Activated CD4-positive, alpha-beta T cell treated with anti-CD3 and anti-CD28 coated beads, Interleukin-2, amount 50 U/mL, for 4 hours (primary cell): ENCODE data around the gene DYSF.

Experiments
- DNase-seq, 2 experiments: peaks; one replicate each; pipeline ENCODE4 v3.0.0-alpha.2; 2020

Gene DYSF

GRCh38 chr2:71662665-71663394 lies 209.5 kb downstream of the DYSF start:
- no peak for DNase-seq

GRCh38 chr2:71664161-71664560 lies 210.8 kb downstream of the DYSF start:
- no peak for DNase-seq

DNA sequence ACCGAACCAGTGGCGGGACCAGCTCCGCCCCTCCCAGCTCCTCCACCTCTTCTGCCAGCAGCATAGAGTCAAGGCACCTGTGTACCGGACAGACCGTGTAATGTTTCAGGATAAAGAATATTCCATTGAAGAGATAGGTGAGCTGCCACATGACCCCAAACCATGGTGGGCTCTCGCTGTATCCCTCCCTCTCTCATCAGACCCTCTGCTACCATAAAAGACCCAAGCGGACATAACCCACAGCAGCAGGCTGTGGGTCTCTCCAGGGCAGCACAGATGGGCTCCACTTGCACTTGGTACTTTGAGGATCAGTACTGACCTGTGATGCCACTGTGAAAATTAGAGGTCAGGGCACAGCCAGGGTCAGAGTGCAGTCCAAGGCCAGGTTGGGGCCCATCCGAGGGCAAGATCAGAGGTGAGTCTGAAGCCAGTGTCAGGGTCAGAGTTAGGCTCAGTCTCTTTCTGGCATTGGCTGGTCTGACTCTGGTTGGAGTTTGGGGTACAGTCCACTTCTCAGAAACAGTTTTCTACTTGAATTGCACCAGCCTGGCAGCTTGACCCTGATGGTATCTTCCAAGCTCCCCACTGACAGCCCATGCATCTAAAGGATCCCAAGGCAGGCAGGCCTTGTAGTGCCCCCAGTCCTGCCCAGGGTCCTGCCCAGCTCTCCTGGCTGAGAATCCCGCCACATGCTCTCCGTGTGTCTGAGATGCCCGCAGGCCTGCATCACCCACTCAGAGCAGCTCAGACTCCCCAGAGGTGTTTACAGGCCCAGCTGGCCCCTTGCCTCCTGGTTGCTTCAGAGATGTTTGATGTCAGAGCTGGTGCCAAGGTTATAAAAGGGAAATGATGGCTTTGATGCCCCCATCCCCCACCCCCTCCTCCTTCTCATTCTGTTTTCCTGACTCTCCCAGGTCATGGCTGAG lies 212.1 kb downstream of the DYSF start:
- no peak for DNase-seq

GRCh38 chr2:71666094-71666474 lies 212.7 kb downstream of the DYSF start:
- no peak for DNase-seq

- DNase-seq, result no peak
Measured at GRCh38 chr2:71667256-71668182, 214.2 kb downstream of the DYSF start.

GRCh38 chr2:71668326-71669057 lies 215.1 kb downstream of the DYSF start:
- DNase-seq, result no peak

DNA sequence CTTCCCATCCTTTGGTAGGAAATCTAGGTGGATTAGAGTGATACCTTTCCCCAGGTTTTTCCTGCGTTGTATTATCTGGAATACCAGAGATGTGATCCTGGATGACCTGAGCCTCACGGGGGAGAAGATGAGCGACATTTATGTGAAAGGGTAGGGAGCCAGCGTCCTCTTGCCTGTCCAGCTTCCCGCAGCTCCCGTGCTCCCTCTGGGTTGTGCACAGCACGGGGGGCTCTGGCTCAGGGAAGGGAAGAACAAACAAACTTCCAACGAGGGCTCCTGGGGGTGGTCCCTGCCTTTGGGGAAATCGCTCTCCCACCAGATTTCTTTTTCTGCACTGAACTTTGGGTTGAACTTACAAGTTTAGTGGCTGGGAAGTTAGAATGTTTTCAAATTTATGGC lies 215.7 kb downstream of the DYSF start:
- DNase-seq, result no peak

DNA sequence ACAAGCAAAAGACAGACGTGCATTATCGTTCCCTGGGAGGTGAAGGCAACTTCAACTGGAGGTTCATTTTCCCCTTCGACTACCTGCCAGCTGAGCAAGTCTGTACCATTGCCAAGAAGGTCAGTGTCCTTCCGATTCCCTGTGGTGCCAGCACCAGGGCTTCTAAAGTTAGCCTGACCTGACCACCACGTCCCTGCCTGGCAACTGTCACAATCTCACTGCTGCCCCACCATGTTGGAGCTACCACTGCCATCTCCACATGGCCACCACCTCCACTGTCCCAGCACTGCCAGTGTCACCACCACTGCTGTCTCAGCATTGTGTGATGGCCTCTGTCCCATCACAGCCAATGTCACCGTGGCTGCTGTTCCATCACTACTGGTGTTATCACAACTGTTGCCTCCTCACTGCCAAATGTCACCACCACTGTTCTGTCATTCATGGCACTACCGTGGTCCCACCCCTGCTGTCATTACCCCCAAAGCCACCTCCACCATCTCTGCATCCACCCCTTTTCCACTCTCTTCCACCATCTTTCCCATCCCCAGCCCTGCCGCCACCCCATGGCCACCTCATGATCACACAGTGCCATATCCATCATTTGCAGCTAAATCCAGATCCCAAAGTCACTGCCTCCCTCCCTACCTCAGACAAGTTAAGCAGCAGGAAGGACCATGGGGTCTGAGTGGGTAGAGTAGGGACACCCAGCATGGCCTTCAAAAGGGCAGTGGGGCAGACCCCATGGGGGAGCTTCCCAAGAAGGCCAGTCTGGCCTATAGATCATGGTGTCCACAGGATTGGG lies 216.5 kb downstream of the DYSF start:
- DNase-seq, result no peak

DNA sequence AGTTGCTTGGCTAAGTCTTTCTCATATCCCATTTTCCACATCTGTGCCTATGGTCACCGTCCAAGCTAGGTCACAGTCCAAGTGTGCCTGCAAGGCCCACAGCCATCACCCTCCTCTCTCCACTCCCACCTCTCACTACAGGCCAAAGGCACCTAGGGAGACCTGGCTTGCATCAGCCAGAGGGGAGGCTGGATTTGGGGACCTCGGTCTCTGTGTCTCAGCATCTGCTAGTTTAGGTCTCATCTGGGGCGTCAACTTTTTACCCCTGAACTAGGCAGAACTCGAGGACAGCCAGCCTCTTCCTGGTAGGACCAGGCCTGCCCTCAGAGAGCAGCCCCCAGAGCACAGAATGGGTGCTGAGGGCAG lies 217.1 kb downstream of the DYSF start:
- DNase-seq, result no peak

DNA sequence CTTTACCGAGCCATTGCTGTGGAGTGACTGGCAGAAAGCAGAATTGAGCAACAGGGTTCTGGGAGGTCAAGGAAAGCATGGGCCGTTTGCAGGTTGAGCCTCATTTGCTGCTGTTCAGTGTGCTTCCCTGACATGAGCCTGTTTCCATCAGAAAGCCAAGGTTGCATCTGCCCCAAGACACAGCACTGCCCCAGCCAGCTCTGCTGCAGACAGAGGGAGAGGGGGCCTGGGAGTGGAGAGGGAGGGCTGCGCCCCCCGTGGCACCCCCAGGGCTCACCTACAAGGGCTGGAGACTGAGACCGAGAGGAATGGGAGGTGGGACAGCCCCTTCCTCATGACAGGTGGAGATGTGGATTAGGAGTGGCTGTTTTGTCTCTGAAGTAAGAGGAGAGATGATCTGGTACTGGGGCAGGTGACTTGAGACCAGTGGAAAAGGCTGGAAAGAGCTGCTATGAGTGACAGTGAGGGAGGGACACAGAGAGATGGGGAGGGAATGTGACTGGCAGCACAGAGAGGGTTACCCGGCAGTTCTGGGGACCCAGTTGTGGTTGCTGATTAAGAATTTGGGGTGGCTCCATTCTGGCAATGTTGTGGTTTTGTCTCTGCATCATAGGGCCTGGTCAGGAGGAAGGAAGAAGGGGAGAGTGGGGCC lies 218.0 kb downstream of the DYSF start:
- DNase-seq, result no peak

DNA sequence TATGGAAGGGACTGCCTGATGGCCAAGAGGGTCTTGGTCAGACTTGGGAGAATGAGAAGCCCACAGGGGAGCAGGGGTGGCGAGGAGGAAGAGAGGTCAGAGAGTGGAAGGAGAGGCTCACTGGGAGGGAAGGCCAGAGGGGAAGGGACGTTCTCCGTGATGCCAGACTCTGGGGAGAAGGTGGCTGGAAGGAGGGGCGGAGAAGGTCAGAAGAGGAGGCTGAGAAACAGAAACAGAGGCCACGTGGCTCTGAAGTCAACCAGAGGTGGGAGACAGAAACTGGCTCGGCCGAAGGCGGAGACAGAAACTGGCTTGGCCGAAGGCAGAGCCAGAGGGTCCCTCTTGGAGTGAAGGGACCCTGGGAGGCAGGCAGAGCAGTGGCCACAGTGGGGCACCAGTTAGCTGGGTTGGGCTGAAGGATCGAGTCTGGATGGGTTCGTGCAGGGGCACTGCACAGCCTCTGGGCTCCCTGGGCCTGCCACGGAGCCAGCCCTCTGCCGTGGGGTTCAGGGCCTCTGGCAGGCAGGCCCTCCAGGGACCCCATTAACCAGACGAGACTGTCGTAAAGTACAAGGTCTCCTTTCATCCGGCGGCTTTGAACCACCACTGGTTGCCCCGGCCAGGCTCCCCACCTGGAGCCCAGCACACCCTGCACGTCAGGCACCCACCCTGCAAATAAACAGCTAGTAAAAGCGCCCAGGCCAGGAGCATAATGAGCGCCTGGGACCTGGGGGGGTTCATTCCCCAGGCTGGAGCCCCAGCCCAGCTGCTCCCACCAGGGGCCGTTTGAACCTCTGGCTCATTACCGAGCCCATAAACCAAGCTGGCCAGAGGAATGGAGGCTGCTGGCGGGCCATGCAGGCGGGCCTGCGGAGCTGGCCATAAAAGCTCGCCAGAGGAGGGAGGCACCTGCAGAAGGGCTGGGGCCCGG lies 218.8 kb downstream of the DYSF start:
- DNase-seq, result no peak

DNA sequence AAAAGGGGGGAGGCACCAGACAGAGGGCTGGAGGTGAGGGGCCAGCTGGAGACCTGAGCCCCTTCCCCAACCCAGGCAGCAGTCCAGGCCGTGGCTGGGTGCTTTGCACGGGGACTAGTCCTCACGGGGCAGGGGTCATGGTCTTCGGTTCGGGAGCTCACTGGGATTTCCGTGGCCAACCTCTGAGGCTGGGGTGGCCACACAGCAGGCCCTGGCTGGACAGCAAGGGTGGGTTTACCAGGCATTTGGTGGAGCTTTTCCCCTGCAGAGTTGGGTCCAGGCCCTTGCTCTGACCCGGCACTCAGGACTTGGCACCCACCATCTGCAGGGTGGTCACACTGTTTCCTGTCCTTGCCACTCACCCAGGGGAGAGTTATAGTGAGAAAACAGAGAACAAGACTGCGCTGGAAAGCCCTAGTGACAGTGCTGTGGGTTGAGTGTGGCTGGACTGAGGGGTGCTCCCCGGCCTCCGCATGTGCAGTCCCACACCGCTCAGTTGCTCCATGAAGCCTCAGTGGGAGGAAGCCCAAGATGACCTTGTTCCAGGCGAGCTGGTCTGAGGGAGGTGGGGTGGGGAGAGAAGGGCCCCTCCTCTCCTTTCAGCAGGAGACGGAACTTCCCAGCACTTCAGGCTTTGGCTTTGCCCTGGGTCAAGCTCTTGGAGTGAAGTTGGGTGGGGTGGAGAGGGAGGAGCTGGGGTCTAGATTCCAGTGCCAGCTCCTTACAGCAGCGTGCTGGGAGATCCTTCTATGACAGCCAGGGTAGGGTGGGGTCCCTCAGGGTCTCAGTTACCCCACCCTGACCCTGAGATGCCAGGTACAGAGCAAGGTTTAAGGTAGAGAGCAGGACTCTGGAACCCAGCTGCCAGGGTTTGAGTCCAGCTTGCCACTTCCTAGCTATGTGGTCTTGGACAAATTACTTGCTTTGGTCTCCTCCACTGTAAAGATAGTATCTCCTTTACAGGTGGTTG lies 219.8 kb downstream of the DYSF start:
- no peak for DNase-seq

DNA sequence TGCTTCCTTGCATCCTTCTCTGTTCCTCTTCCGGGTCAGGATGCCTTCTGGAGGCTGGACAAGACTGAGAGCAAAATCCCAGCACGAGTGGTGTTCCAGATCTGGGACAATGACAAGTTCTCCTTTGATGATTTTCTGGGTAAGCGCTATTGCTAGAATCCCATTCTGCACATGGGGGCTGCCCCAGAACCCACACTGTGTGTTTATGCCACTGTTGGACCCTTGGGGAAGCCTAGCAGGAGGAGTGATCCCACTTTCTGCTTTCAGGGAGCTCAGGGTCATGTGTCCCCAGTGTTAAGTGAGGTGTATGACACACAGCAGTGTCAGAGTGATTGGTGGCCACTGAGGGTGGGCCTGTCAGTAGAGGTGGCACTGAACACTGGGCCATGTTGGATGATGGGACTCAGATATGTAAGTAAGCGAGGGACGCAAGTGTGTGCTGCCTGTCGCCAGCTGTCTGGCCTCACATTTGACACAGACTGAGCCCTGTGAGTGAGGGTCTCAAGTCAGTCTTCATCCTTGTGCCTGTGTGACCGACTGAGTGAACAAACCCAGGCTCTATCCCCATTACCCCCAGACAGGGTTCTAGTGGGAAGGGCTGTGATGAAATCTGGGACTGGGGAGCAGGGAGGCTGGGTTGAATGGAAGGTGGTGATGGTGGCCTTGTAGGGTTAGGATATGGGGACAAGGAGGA lies 220.9 kb downstream of the DYSF start:
- no peak for DNase-seq

GRCh38 chr2:71675296-71675695 lies 221.9 kb downstream of the DYSF start:
- DNase-seq, result no peak

GRCh38 chr2:71678874-71679273 lies 225.5 kb downstream of the DYSF start:
- no peak for DNase-seq

DNA sequence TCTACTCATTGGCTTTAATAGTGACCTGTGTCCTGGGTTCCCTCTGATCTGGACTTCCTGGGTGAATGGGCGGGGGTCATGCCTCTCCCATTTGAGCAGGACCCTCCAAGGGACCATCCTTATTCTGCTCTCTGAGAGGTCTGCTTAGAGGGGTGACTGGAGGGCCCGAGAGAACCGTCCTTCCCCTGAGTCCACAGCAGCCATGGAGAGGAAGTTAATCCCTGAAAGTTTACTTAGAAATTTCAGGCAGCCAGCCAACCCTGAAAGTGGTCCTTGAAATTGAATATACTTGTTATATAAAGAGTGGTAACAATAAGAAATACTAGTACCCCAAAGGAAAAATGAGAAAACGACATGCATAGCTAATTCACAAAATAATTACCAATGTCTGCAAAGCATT lies 226.1 kb downstream of the DYSF start:
- no peak for DNase-seq

GRCh38 chr2:71680925-71681324 lies 227.6 kb downstream of the DYSF start:
- no peak for DNase-seq

GRCh38 chr2:71681626-71682025 lies 228.3 kb downstream of the DYSF start:
- DNase-seq, result no peak
